K562 (cell line): ENCODE measurements around the gene APOC4. TPM values are rescaled to one million over a fixed set of nuclear protein-coding genes. Genes with fewer than 3 reads are reported as not detected.
A peak's percentile ranks its signal among the peaks of the same experiment; 100 is the strongest.

Experiments
- ATAC-seq: fragments of 200-7000 bp; cut with Tn5 transposase; 3 replicates; pipeline ENCODE4 v1.9.1; 2020; ENCODE audit warnings: moderate library complexity
- BruUV-seq: library from RNA; stranded (reverse); fragments of 400-500 nt; replicated peaks from 2 replicates; lab custom pipeline; 2021; lab: Mats Ljungman, UMichigan
- CTCF ChIA-PET: fragments of 300-600 bp; formaldehyde crosslinking; extraction: SDS; loops from one replicate; lab custom pipeline; 2021; ENCODE audit warnings: low intra/inter-chr PET ratio; lab: Yijun Ruan, JAX
- POLR2A ChIA-PET: fragments of 300-600, 350-650 bp; sonication (Branson Sonifier 250); formaldehyde crosslinking; extraction: SDS; loops from one replicate; lab custom pipeline; 2021; ENCODE audit warnings: antibody characterized with exemption, inconsistent platforms; lab: Yijun Ruan, JAX
- DNase-seq, 4 experiments: peaks; one replicate each; pipeline versions ENCODE4 v3.0.0 to v3.0.0-alpha.2; 2011 to 2018; ENCODE audit warnings: low spot score in 3 of 4, mixed read lengths in 3 of 4; ENCODE audit errors: extremely low read depth in 1 of 4
- FAIRE-seq: peaks from 2 replicates; lab custom pipeline; 2011; peaks lifted over from hg19 to GRCh38; lab: Jason Lieb, UNC
- H2AFZ ChIP-seq: 2 replicates; pipeline ENCODE4 v1.6.0; 2011; ENCODE audit warnings: low read depth, low read length, control low read depth, inconsistent platforms
- H3K27ac ChIP-seq: fragments of 200-600 bp; 3 replicates; pipeline ENCODE4 v1.8.0; 2011; ENCODE audit warnings: low read depth, mild to moderate bottlenecking, control low read depth, inconsistent platforms, low read length, moderate library complexity, mixed read lengths; ENCODE audit errors: extremely low read depth
- H3K27me3 ChIP-seq, 2 experiments: fragments of 300-600 bp in 1 of 2; 2 replicates in 1 of 2; 3 replicates in 1 of 2; pipeline versions ENCODE4 v1.6.0 to v1.8.0; 2011; ENCODE audit warnings: inconsistent platforms in 2 of 2, low read length in 2 of 2, mild to moderate bottlenecking in 1 of 2, mixed read lengths in 1 of 2, moderate library complexity in 1 of 2; ENCODE audit not compliant: control insufficient read depth in 2 of 2, insufficient read depth in 2 of 2
- H3K36me3 ChIP-seq: fragments of 300-600 bp; 3 replicates; pipeline ENCODE4 v1.8.0; 2011; ENCODE audit warnings: mild to moderate bottlenecking, low read length, inconsistent platforms; ENCODE audit not compliant: control insufficient read depth, insufficient read depth
- H3K4me1 ChIP-seq, 2 experiments: fragments of 200-600 bp in 1 of 2; replicated peaks in 1 of 2; 2 replicates in 1 of 2; 3 replicates in 1 of 2; pipeline versions ENCODE4 v1.5.1 to v1.8.0; 2011; ENCODE audit warnings: inconsistent platforms in 2 of 2, low read length in 2 of 2, mild to moderate bottlenecking in 1 of 2, mixed read lengths in 1 of 2, moderate library complexity in 1 of 2; ENCODE audit not compliant: control insufficient read depth in 2 of 2, insufficient read depth in 2 of 2
- H3K4me2 ChIP-seq: 2 replicates; pipeline ENCODE4 v1.6.1; 2011; ENCODE audit warnings: low read length, control low read depth, inconsistent platforms, mixed read lengths; ENCODE audit not compliant: insufficient read depth
- H3K4me3 ChIP-seq: fragments of 200-600 bp; sonication (generic), shearing (Covaris generic); 2 replicates; pipeline ENCODE4 v1.5.1; 2016; ENCODE audit warnings: control low read depth, inconsistent platforms
- H3K79me2 ChIP-seq: fragments of 200-600 bp; 3 replicates; pipeline ENCODE4 v1.8.0; 2011; ENCODE audit warnings: low read length, inconsistent platforms; ENCODE audit not compliant: control insufficient read depth, insufficient read depth
- H3K9ac ChIP-seq, 2 experiments: 2 replicates each; pipeline versions ENCODE4 v1.6.0 to v1.6.1; 2011; ENCODE audit warnings: low read depth in 2 of 2, low read length in 2 of 2, control low read depth in 1 of 2, inconsistent platforms in 1 of 2, mild to moderate bottlenecking in 1 of 2, mixed read lengths in 1 of 2; ENCODE audit not compliant: insufficient read depth in 1 of 2
- H3K9me1 ChIP-seq: one replicate; pipeline ENCODE4 v1.6.0; 2011; ENCODE audit warnings: inconsistent platforms, mild to moderate bottlenecking, low read length, moderate library complexity; ENCODE audit not compliant: control insufficient read depth, insufficient read depth
- H3K9me3 ChIP-seq: replicated peaks from 2 replicates; pipeline ENCODE4 v1.5.1; 2011; ENCODE audit warnings: low read depth, low read length, inconsistent platforms; ENCODE audit not compliant: control insufficient read depth, insufficient read depth
- H4K20me1 ChIP-seq: replicated peaks from 2 replicates; pipeline ENCODE4 v1.6.1; 2011; ENCODE audit warnings: low read length, inconsistent platforms, mixed read lengths; ENCODE audit not compliant: control insufficient read depth, insufficient read depth
- CBX5 ChIP-seq: IDR thresholded peaks from 2 replicates; pipeline ENCODE4 v1.6.1; 2014; ENCODE audit warnings: low read depth, borderline replicate concordance
- GABPB1 ChIP-seq: sonication (generic); formaldehyde crosslinking; IDR thresholded peaks from 2 replicates; pipeline ENCODE4 v1.8.0; 2022; ENCODE audit warnings: mild to moderate bottlenecking, missing genetic modification reagents
- NUFIP1 ChIP-seq: fragments of 450-650 bp; IDR thresholded peaks from 2 replicates; pipeline ENCODE4 v1.6.1; 2018; ENCODE audit not compliant: partially characterized antibody
- POLR2A ChIP-seq: fragments of 450-650 bp; conservative IDR thresholded peaks from 2 replicates; pipeline ENCODE4 v1.6.1; 2016
- POLR2AphosphoS2 ChIP-seq: IDR thresholded peaks from 2 replicates; pipeline ENCODE4 v1.6.1; 2012; ENCODE audit warnings: low read length, improper control_type of control experiment
- POLR2G ChIP-seq: fragments of 200-400 bp; formaldehyde crosslinking; IDR thresholded peaks from 2 replicates; pipeline ENCODE4 v1.6.1; 2017; ENCODE audit warnings: low read depth, mild to moderate bottlenecking, antibody characterized with exemption, low read length, moderate library complexity
- RBM22 ChIP-seq: fragments of 200-400 bp; formaldehyde crosslinking; IDR thresholded peaks from 2 replicates; pipeline ENCODE4 v1.6.1; 2018; ENCODE audit warnings: low read length, low read depth; ENCODE audit not compliant: poor library complexity, severe bottlenecking
- SUPT5H ChIP-seq: fragments of 450-650 bp; IDR thresholded peaks from 2 replicates; pipeline ENCODE4 v1.6.1; 2016
- ZNF384 ChIP-seq: IDR thresholded peaks from 2 replicates; pipeline ENCODE4 v1.6.1; 2012; ENCODE audit warnings: low read depth, low read length, improper control_type of control experiment
- WGBS: fragments of 100-300 bp; shearing (Covaris generic); methylation state at CpG from one replicate; pipeline ENCODE4 v1.1.6; 2016; ENCODE audit warnings: low coverage, mixed read lengths; ENCODE audit not compliant: insufficient coverage; ENCODE audit errors: missing lambda C conversion rate; 5-methylcytosine and 5-hydroxymethylcytosine counted together
- in situ Hi-C: fragments of 300-500 bp; cut with MboI; formaldehyde crosslinking; loops from 4 replicates; pipeline ENCODE4 v1.15.0; 2018; ENCODE audit warnings: inconsistent platforms, mixed read lengths
- intact Hi-C: fragments of 100-400 bp; cut with micrococcal nuclease; formaldehyde crosslinking; loops from 2 replicates; pipeline ENCODE4 v1.14.2; 2022
- polyA plus RNA-seq, 8 experiments: library from polyadenylated mRNA; depleted of rRNA in 4 of 8; stranded (reverse) in 5 of 8; unstranded in 3 of 8; fragments of >200 nt; fragmentation: Nextera tagmentation in 2 of 8; fragmentation: Illumina TruSeq in 1 of 8; extraction: Ambion mirVana in 2 of 8; extraction: Trizol in 1 of 8; gene quantifications; 2 replicates each; pipeline versions ENCODE4 v1.2.1 to v1.2.3, GENCODE V29; 2011 to 2014; ENCODE audit warnings: inconsistent platforms in 1 of 8, missing spikeins in 1 of 8
- total RNA-seq, 7 experiments: library from RNA; depleted of rRNA in 6 of 7; stranded (reverse); fragments of >200 nt in 6 of 7; fragmentation: Illumina TruSeq in 2 of 7; extraction: Trizol in 2 of 7; gene quantifications; 2 replicates each; pipeline versions ENCODE4 v1.2.1 to v1.2.3, GENCODE V29; 2011 to 2021; ENCODE audit warnings: low replicate concordance in 1 of 7
- TF ChIP-seq, protein P1 (sequence below): fragments of 450-650 bp; formaldehyde crosslinking; IDR thresholded peaks from 2 replicates; pipeline ENCODE4 v1.4.0; 2020; ENCODE audit warnings: mild to moderate bottlenecking, moderate library complexity

Gene APOC4
- total and polyA plus RNA-seq, 9 of the 15 experiments (the other 6 are each of a cell fraction or from before 2014, with no cell fraction given) = 0.46 TPM; not detected in 8

DNA sequence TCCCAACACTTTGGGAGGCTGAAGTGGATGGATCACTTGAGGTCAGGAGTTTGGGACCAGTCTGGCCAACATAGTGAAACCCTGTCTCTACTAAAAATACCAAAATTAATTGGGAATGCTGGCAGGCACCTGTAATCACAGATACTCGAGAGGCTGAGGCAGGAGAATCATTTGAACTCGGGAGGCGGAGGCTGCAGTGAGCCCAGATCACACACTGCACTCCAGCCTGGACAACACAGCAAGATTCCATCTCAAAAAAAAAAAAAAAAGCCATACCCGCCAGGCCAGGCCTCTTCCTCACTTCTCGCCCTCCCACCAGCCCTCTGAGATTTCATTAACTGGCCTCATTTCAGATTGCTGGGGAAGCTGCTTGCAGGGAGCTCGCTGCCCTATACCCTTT lies 51.5 kb downstream of the APOC4 start:
- ATAC-seq (no peak), DNase-seq (no peak), FAIRE-seq (no peak)
- CTCF ChIA-PET = no interaction called here
- no peaks in the 10 kb centered on the region for H4K20me1 ChIP-seq
- BruUV-seq = no TSS peak
- H3K36me3 ChIP-seq = peaks cover 43% of the 10 kb centered on the region; the same call in 2 of the 3 replicates
- H3K9me1 ChIP-seq = no peaks in the 10 kb centered on the region
- peaks cover 0 to 21% of the 10 kb centered on the region in 2 experiments; a peak in 2 of 5 replicates for H3K4me1 ChIP-seq
- H3K4me2 ChIP-seq = no peak overlapping the region
- peak overlapping the region in 1 of 2 experiments; percentile 58; a peak in 1 of 4 replicates for H3K9ac ChIP-seq
- 0 out of 2 replicates have a peak, but pooled peaks have one; percentile 24 for TF ChIP-seq ZNF384
- TF ChIP-seq NUFIP1 = no peak
- no peak for TF ChIP-seq GABPB1 (CRISPR knock-in tag)
- TF ChIP-seq, all 486 proteins: peak for 1
- Histone ChIP-seq H3K27me3 (no peaks in the 10 kb centered on the region), H3K79me2 (no peaks in the 10 kb centered on the region), H2AFZ (no peak overlapping the region), H3K27ac (no peak overlapping the region), H3K9me3 (no peaks in the 10 kb centered on the region), H3K4me3 (no peak overlapping the region)
- 92% methylated on average over 3 of the region's 6 CpGs for WGBS
- intact Hi-C loops (no loop called here), in situ Hi-C loops (no loop called here)
- POLR2A ChIA-PET = interaction anchor here (0.6 kb wide), 1 partner anchor 134 kb away, joined by 3 read pairs; no protein-coding TSS in a partner anchor

DNA sequence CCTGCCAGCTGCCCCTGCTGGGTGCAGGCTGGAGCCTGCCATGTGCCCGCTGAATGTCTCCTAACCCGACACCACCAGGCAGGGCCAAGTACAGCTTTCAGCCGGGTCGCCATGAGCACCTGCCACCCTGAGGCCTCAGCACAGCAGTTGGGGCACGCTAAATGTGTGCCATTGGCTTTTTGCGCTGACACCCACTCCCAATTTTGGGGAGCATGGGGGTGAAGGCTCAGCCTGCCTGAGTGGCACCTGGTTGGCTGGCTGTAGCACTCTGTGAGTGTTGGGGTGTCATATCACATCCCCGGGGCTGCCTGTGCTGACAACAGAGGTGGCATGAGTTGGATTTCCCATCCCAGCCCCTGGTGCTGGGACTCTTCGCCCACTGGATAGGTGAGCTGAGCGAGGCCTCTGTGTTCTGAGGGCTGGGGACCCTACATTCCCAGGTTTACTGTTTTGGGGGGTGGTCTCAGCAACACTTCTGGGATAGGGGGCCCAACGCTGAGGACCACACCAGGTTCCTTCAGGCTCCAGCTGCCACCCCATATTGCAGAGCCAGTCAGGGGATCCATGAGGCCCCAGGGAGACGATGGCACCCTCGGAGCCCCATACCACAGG lies 52.0 kb downstream of the APOC4 start:
- no peaks in the 10 kb centered on the region for H3K9me1 ChIP-seq
- H3K36me3 ChIP-seq = peaks cover 39% of the 10 kb centered on the region; the same call in 1 of the 3 replicates
- no peak overlapping the region for H3K4me3 ChIP-seq
- FAIRE-seq = no peak
- no peaks in the 10 kb centered on the region for H3K79me2 ChIP-seq
- peak overlapping the region in 1 of 2 experiments; percentile 64; a peak in 2 of 4 replicates for H3K9ac ChIP-seq
- H4K20me1 ChIP-seq = no peaks in the 10 kb centered on the region
- H3K27me3 ChIP-seq = no peaks in the 10 kb centered on the region
- BruUV-seq = no TSS peak
- intact Hi-C loops = no loop called here
- TF ChIP-seq, protein P1, sequence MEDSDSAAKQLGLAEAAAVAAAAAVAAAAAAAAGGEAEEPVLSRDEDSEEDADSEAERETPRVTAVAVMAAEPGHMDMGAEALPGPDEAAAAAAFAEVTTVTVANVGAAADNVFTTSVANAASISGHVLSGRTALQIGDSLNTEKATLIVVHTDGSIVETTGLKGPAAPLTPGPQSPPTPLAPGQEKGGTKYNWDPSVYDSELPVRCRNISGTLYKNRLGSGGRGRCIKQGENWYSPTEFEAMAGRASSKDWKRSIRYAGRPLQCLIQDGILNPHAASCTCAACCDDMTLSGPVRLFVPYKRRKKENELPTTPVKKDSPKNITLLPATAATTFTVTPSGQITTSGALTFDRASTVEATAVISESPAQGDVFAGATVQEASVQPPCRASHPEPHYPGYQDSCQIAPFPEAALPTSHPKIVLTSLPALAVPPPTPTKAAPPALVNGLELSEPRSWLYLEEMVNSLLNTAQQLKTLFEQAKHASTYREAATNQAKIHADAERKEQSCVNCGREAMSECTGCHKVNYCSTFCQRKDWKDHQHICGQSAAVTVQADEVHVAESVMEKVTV = no peak
- TF ChIP-seq RBM22 (peak; percentile 16), CBX5 (no peak), POLR2G (peak; percentile 61), POLR2AphosphoS2 (peak; percentile 71; the same call in 1 of the 2 replicates), SUPT5H (peak; percentile 31; the same call in 1 of the 2 replicates), POLR2A (peak; percentile 50; the same call in 1 of the 2 replicates)
- TF ChIP-seq, all 486 proteins: peak for 5
- in situ Hi-C loops = no loop called here
- H3K4me2 ChIP-seq = no peak overlapping the region
- ChIA-PET CTCF (no interaction called here), POLR2A (interaction anchor here (0.6 kb wide), 1 partner anchor 134 kb away, joined by 3 read pairs; no protein-coding TSS in a partner anchor)
- H3K27ac ChIP-seq = no peak overlapping the region
- peaks cover 0 to 20% of the 10 kb centered on the region in 2 experiments; a peak in 2 of 5 replicates for H3K4me1 ChIP-seq
- ATAC-seq (no peak), DNase-seq (no peak)
- H3K9me3 ChIP-seq = no peaks in the 10 kb centered on the region
- WGBS = 85% methylated on average over 10 of the region's 12 CpGs
- H2AFZ ChIP-seq = no peak overlapping the region
